ENCODE results near the gene NAV1. TPM values are rescaled to one million over a fixed set of nuclear protein-coding genes. Genes with fewer than 3 reads are reported as not detected.

NAV1 gene
- total RNA-seq, 1 experiment from 2014 or later, result 51.0 TPM

DNA sequence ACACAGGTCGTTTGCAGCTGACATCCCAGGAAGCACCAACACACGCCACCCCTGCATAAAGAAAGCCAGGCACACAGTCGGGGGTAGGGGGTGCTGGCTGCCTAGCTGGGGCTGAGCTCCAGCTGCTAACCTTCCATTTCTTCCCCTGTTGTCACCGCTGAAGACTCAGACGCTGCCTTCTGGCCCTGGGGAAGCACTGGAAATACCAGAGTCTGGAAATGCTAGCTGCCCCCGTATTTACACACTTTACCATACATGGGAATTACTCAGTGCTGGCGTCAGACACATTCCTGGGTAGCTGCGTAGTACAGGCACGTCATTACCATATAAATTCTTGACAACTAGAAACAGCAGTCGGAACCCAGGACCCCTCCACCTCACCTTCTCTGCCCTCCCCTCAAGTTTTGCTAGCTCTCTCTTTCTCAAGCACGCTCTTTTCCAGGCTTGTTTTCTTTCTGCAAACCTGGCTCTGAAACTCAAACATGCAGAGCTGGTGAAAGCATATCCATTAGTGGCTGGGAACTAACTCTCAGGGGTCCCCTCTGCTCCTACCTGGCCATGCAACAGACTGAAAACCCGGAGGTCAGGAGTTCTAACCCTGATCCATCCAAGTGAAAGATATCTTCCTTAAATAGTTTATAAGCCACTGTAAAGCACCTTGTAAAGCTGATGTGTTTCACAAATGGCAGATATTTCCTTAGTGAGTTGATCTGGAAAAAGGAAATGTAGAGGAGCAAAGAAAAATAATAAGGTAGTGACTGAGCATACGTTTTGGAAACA is 35.3 kb upstream of the NAV1 start:
- peak overlapping the region; percentile 2; the same call in 1 of the 2 replicates for H3K4me3 Mint-ChIP-seq
- DNase-seq (ENCODE audit: low spot score) (peak; percentile 52), ATAC-seq (peak; percentile 44)
- ChIA-PET POLR2A (interaction anchor here (0.5 to 3.6 kb wide), 6 partner anchors 9 to 560 kb away, joined by 3 to 24 read pairs (median 4); partner anchors contain the start of gene PHLDA3), CTCF (interaction anchor here (1.0 to 11.6 kb wide), 10 partner anchors 9 to 392 kb away, joined by 3 to 276 read pairs (median 5); partner anchors contain the start of gene PHLDA3)
- H3K27me3 Mint-ChIP-seq (ENCODE audit: low read depth), result peaks cover 30% of the 10 kb centered on the region
- peak overlapping the region; percentile 92 for H3K27ac Mint-ChIP-seq
- TF ChIP-seq, protein P1, sequence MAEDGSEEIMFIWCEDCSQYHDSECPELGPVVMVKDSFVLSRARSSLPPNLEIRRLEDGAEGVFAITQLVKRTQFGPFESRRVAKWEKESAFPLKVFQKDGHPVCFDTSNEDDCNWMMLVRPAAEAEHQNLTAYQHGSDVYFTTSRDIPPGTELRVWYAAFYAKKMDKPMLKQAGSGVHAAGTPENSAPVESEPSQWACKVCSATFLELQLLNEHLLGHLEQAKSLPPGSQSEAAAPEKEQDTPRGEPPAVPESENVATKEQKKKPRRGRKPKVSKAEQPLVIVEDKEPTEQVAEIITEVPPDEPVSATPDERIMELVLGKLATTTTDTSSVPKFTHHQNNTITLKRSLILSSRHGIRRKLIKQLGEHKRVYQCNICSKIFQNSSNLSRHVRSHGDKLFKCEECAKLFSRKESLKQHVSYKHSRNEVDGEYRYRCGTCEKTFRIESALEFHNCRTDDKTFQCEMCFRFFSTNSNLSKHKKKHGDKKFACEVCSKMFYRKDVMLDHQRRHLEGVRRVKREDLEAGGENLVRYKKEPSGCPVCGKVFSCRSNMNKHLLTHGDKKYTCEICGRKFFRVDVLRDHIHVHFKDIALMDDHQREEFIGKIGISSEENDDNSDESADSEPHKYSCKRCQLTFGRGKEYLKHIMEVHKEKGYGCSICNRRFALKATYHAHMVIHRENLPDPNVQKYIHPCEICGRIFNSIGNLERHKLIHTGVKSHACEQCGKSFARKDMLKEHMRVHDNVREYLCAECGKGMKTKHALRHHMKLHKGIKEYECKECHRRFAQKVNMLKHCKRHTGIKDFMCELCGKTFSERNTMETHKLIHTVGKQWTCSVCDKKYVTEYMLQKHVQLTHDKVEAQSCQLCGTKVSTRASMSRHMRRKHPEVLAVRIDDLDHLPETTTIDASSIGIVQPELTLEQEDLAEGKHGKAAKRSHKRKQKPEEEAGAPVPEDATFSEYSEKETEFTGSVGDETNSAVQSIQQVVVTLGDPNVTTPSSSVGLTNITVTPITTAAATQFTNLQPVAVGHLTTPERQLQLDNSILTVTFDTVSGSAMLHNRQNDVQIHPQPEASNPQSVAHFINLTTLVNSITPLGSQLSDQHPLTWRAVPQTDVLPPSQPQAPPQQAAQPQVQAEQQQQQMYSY (CRISPR knock-in tag; IDR thresholded peaks at IDR 0.05), result peak; percentile 71
- no peak for TF ChIP-seq KAT7 (CRISPR knock-in tag; IDR thresholded peaks at IDR 0.05; ENCODE audit: borderline replicate concordance)
- TF ChIP-seq GTF2I (CRISPR knock-in tag; conservative IDR thresholded peaks at IDR 0.05), result no peak
- peak; percentile 73 for TF ChIP-seq ZNF423 (CRISPR knock-in tag; IDR thresholded peaks at IDR 0.05)
- H3K36me3 Mint-ChIP-seq, result no peaks in the 10 kb centered on the region
- H3K9me3 Mint-ChIP-seq, result no peaks in the 10 kb centered on the region
- H3K4me1 Mint-ChIP-seq, result peaks cover 62% of the 10 kb centered on the region

DNA sequence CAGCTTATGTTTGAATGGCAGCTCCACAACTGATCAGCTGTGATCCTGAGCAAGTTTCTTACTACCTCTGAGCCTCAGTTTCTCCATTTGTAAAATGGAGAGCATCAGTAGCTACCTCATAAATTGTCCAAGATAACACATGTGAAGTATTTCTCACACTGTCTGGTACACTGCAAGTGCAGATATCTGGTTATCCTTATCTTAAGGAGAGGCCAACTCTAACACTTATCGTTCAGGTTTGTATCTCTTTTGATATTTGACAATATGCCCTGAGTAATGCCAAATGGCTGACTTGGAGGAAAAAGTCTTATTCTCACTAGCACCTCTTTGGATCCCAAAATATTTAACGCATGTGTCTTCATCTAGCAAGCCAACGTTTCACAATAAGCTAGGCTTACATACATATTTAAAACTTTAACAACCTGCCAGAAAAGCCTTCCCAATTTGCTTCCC is 34.7 kb upstream of the NAV1 start:
- ATAC-seq (no peak), DNase-seq (ENCODE audit: low spot score) (no peak)
- Mint-ChIP-seq H3K27ac (no peak overlapping the region; the same call in 1 of the 2 replicates), H3K4me1 (peaks cover 62% of the 10 kb centered on the region), H3K27me3 (ENCODE audit: low read depth) (peaks cover 35% of the 10 kb centered on the region), H3K36me3 (no peaks in the 10 kb centered on the region), H3K4me3 (no peak overlapping the region), H3K9me3 (no peaks in the 10 kb centered on the region)
- ChIA-PET CTCF (interaction anchor here (1.7 to 11.6 kb wide), 4 partner anchors 9 to 68 kb away, joined by 3 to 276 read pairs (median 77); partner anchors contain the start of gene PHLDA3), POLR2A (interaction anchor here (1.3 to 3.6 kb wide), 5 partner anchors 8 to 35 kb away, joined by 3 to 24 read pairs (median 5); partner anchors contain the start of gene PHLDA3)
- TF ChIP-seq HMGA2 (CRISPR knock-in tag; IDR thresholded peaks at IDR 0.05) (no peak), CREM (CRISPR knock-in tag; IDR thresholded peaks at IDR 0.05) (no peak), ZNF396 (CRISPR knock-in tag; IDR thresholded peaks at IDR 0.05; ENCODE audit: borderline replicate concordance) (no peak), GRHL2 (CRISPR knock-in tag; IDR thresholded peaks at IDR 0.05; ENCODE audit: insufficient replicate concordance, severe bottlenecking) (no peak), ELF4 (CRISPR knock-in tag; IDR thresholded peaks at IDR 0.05; ENCODE audit: low read depth) (no peak)
- TF ChIP-seq, protein P2, sequence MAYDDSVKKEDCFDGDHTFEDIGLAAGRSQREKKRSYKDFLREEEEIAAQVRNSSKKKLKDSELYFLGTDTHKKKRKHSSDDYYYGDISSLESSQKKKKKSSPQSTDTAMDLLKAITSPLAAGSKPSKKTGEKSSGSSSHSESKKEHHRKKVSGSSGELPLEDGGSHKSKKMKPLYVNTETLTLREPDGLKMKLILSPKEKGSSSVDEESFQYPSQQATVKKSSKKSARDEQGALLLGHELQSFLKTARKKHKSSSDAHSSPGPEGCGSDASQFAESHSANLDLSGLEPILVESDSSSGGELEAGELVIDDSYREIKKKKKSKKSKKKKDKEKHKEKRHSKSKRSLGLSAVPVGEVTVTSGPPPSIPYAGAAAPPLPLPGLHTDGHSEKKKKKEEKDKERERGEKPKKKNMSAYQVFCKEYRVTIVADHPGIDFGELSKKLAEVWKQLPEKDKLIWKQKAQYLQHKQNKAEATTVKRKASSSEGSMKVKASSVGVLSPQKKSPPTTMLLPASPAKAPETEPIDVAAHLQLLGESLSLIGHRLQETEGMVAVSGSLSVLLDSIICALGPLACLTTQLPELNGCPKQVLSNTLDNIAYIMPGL (CRISPR knock-in tag; IDR thresholded peaks at IDR 0.05), result no peak
- TF ChIP-seq, protein P3, sequence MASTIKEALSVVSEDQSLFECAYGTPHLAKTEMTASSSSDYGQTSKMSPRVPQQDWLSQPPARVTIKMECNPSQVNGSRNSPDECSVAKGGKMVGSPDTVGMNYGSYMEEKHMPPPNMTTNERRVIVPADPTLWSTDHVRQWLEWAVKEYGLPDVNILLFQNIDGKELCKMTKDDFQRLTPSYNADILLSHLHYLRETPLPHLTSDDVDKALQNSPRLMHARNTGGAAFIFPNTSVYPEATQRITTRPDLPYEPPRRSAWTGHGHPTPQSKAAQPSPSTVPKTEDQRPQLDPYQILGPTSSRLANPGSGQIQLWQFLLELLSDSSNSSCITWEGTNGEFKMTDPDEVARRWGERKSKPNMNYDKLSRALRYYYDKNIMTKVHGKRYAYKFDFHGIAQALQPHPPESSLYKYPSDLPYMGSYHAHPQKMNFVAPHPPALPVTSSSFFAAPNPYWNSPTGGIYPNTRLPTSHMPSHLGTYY (CRISPR knock-in tag; IDR thresholded peaks at IDR 0.05), result no peak
- TF ChIP-seq, protein P1 (CRISPR knock-in tag; IDR thresholded peaks at IDR 0.05), result no peak
